Endodermal cell (in vitro differentiated cells): Measurements from ENCODE around the gene CD180. TPM values are rescaled to one million over a fixed set of nuclear protein-coding genes. Genes with fewer than 3 reads are reported as not detected.

ENCODE experiments used
- DNase-seq: peaks from one replicate; pipeline ENCODE4 v3.0.0-alpha.2; 2017
- H3K27ac ChIP-seq: 2 replicates; pipeline ENCODE4 v1.5.1; 2013; ENCODE audit warnings: mild to moderate bottlenecking, low read depth, low read length, moderate library complexity
- H3K27me3 ChIP-seq: 2 replicates; pipeline ENCODE4 v1.6.1; 2013; ENCODE audit warnings: mild to moderate bottlenecking, low read length, moderate library complexity; ENCODE audit not compliant: insufficient read depth, control insufficient read depth, poor library complexity, severe bottlenecking
- H3K36me3 ChIP-seq: 2 replicates; pipeline ENCODE4 v1.7.0; 2013; ENCODE audit warnings: mild to moderate bottlenecking, low read length, moderate library complexity; ENCODE audit not compliant: control insufficient read depth, insufficient read depth
- H3K4me1 ChIP-seq: one replicate; pipeline ENCODE4 v1.7.0; 2013; ENCODE audit warnings: low read length; ENCODE audit not compliant: control insufficient read depth, insufficient read depth
- H3K4me3 ChIP-seq: 2 replicates; pipeline ENCODE4 v1.5.1; 2013; ENCODE audit warnings: mild to moderate bottlenecking, low read length, moderate library complexity
- H3K9ac ChIP-seq: 2 replicates; pipeline ENCODE4 v1.6.1; 2013; ENCODE audit warnings: mild to moderate bottlenecking, low read length, moderate library complexity; ENCODE audit not compliant: poor library complexity, severe bottlenecking; ENCODE audit errors: extremely low read depth
- H3K9me3 ChIP-seq: 2 replicates; pipeline ENCODE4 v1.6.1; 2013; ENCODE audit warnings: mild to moderate bottlenecking, low read length, moderate library complexity; ENCODE audit not compliant: control insufficient read depth
- H3K27ac Mint-ChIP-seq: 2 replicates; pipeline ENCODE4 v1.8.0; 2020; ENCODE audit warnings: mixed read lengths
- H3K27me3 Mint-ChIP-seq: 2 replicates; pipeline ENCODE4 v1.8.0; 2021; ENCODE audit warnings: mild to moderate bottlenecking, mixed read lengths; ENCODE audit not compliant: insufficient read depth
- H3K36me3 Mint-ChIP-seq: 2 replicates; pipeline ENCODE4 v1.8.0; 2020; ENCODE audit warnings: low read depth, mixed read lengths
- H3K4me1 Mint-ChIP-seq: 2 replicates; pipeline ENCODE4 v1.8.0; 2020; ENCODE audit warnings: mixed read lengths
- H3K4me3 Mint-ChIP-seq: 2 replicates; pipeline ENCODE4 v1.8.0; 2020; ENCODE audit warnings: mild to moderate bottlenecking, moderate library complexity, mixed read lengths
- H3K9me3 Mint-ChIP-seq: 2 replicates; pipeline ENCODE4 v1.8.0; 2020; ENCODE audit warnings: mild to moderate bottlenecking, mixed read lengths
- CTCF ChIP-seq: fragments of 200-600 bp; sonication (generic); conservative IDR thresholded peaks from 2 replicates; pipeline ENCODE4 v1.5.0; 2021; ENCODE audit warnings: antibody characterized with exemption, mild to moderate bottlenecking
- WGBS, 2 experiments: methylation state at CpG; one replicate each; pipeline versions ENCODE4 v1.1.5 to v1.1.7; 2013; ENCODE audit warnings: missing lambda C conversion rate in 2 of 2, mixed read lengths in 1 of 2; ENCODE audit not compliant: insufficient coverage in 1 of 2, insufficient read length in 1 of 2; 5-methylcytosine and 5-hydroxymethylcytosine counted together
- total RNA-seq, 2 donors: library from RNA; stranded (reverse); fragmentation: NEBNext Ultra II Directional in 1 of 2; extraction: Animal tissue kit (Norgen Biotek cat#: 25700) in 1 of 2; gene quantifications; 2 replicates in 1 of 2; 3 replicates in 1 of 2; pipeline ENCODE4 v1.2.1, GENCODE V29; 2021

The CD180 gene
- total RNA-seq, 2 donors from 2014 or later = not detected

- Mint-ChIP-seq H3K36me3 (no peaks in the 10 kb centered on the region), H3K4me1 (peaks cover 3% of the 10 kb centered on the region), H3K4me3 (no peak overlapping the region), H3K27ac (no peak overlapping the region), H3K9me3 (peaks cover 19% of the 10 kb centered on the region), H3K27me3 (no peaks in the 10 kb centered on the region)
- WGBS, 2 experiments = 60 to 65% methylated on average over 3 to 9 of the region's 9 CpGs
- DNase-seq = no peak
- Histone ChIP-seq H3K4me3 (no peak overlapping the region), H3K36me3 (no peaks in the 10 kb centered on the region), H3K4me1 (no peaks in the 10 kb centered on the region), H3K9ac (no peak overlapping the region), H3K27me3 (no peaks in the 10 kb centered on the region), H3K9me3 (peaks cover 8% of the 10 kb centered on the region), H3K27ac (no peak overlapping the region)
- TF ChIP-seq CTCF = no peak
These were observed 36.5 kb upstream of the CD180 start for GRCh38 chr5:67233075-67233474.

- Histone ChIP-seq H3K4me3 (no peak overlapping the region), H3K9me3 (no peaks in the 10 kb centered on the region), H3K9ac (no peak overlapping the region), H3K27me3 (no peaks in the 10 kb centered on the region), H3K36me3 (no peaks in the 10 kb centered on the region), H3K4me1 (no peaks in the 10 kb centered on the region), H3K27ac (no peak overlapping the region)
- H3K9me3 Mint-ChIP-seq = no peaks in the 10 kb centered on the region
- no peak for DNase-seq
- WGBS, 2 experiments = 93% methylated on average over 3 of the region's 3 CpGs
- no peak overlapping the region for H3K4me3 Mint-ChIP-seq
- no peak for TF ChIP-seq CTCF
- no peaks in the 10 kb centered on the region for H3K27me3 Mint-ChIP-seq
- H3K27ac Mint-ChIP-seq = no peak overlapping the region
- H3K36me3 Mint-ChIP-seq = no peaks in the 10 kb centered on the region
- H3K4me1 Mint-ChIP-seq = no peaks in the 10 kb centered on the region
These were observed 26.6 kb upstream of the CD180 start for GRCh38 chr5:67223211-67223610.

DNA sequence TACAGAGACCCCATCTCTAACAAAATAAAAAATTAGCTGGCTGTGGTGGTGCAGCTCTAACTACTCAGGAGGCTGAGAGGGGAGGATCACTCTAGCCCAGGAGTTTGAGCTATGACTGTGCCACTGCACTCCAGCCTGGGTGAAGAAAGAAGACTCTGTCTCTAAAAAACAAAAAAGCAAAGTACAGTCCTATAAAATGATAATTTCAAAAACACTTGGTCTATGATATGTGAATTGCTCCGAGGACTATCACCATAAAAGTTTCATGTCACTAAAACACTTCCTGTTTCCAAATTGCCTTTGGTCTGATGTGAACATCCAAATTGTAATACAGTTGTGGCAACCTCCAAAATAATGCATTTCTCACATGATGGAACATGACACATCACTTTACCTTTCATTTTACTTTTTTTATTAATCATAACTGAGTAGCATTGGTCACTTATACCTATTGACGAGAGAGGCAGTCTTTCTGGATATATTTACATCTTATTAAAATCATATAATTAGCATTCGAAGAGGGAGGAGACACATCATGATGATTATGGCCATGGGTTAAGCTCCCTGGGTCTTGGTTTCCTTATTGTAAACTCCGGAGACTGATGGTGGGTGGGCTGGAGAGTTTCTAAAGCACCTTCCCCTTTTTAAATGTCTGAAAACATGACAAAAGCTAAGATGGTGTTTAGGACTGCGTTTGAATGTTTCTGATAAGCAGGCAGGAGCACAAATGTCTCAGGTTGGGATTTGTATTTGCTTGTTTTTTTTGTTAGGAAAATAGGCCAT, 25.8 kb upstream of the CD180 start:
- no peaks in the 10 kb centered on the region for H3K27me3 Mint-ChIP-seq
- Histone ChIP-seq H3K4me1 (no peaks in the 10 kb centered on the region), H3K27ac (no peak overlapping the region), H3K36me3 (no peaks in the 10 kb centered on the region), H3K9me3 (no peaks in the 10 kb centered on the region), H3K27me3 (no peaks in the 10 kb centered on the region), H3K9ac (no peak overlapping the region), H3K4me3 (no peak overlapping the region)
- DNase-seq = no peak
- no peaks in the 10 kb centered on the region for H3K4me1 Mint-ChIP-seq
- H3K36me3 Mint-ChIP-seq = no peaks in the 10 kb centered on the region
- no peak for TF ChIP-seq CTCF
- WGBS, 2 experiments = 70 to 92% methylated on average over 2 to 5 of the region's 5 CpGs
- H3K27ac Mint-ChIP-seq = no peak overlapping the region
- H3K4me3 Mint-ChIP-seq = no peak overlapping the region
- H3K9me3 Mint-ChIP-seq = no peaks in the 10 kb centered on the region
